ENCODE data around the gene ABCA13.

Gene ABCA13

GRCh38 chr7:48301201-48301600, 129.9 kb downstream of the ABCA13 start:
- H4K20me1 ChIP-seq (ENCODE audit: insufficient read depth), result no peaks in the 10 kb centered on the region
- H3K36me3 ChIP-seq (ENCODE audit: insufficient read depth), result no peaks in the 10 kb centered on the region
- H3K27ac ChIP-seq, result no peak overlapping the region
- H3K9ac ChIP-seq, result no peak overlapping the region
- no peak for TF ChIP-seq CTCF (conservative IDR thresholded peaks at IDR 0.05; ENCODE audit: low read depth, low read length)
- H3K4me2 ChIP-seq, result no peak overlapping the region
- no peaks in the 10 kb centered on the region for H3K79me2 ChIP-seq (ENCODE audit: insufficient read depth, low read depth)
- H3K4me1 ChIP-seq (ENCODE audit: low read depth, poor library complexity, severe bottlenecking), result peaks cover 7% of the 10 kb centered on the region
- H2AFZ ChIP-seq (ENCODE audit: low read depth), result no peak overlapping the region
- no peak overlapping the region for H3K4me3 ChIP-seq (IDR thresholded peaks at IDR 0.05; ENCODE audit: insufficient read depth, low read depth, low read length)
- no peaks in the 10 kb centered on the region for H3K27me3 ChIP-seq (ENCODE audit: insufficient read depth, low read depth)

- Histone ChIP-seq H3K79me2 (ENCODE audit: insufficient read depth, low read depth) (no peaks in the 10 kb centered on the region), H3K9ac (no peak overlapping the region), H2AFZ (ENCODE audit: low read depth) (no peak overlapping the region), H3K4me3 (IDR thresholded peaks at IDR 0.05; ENCODE audit: insufficient read depth, low read depth, low read length) (no peak overlapping the region), H3K36me3 (ENCODE audit: insufficient read depth) (no peaks in the 10 kb centered on the region), H3K27ac (no peak overlapping the region), H3K4me2 (no peak overlapping the region), H4K20me1 (ENCODE audit: insufficient read depth) (no peaks in the 10 kb centered on the region), H3K4me1 (ENCODE audit: low read depth, poor library complexity, severe bottlenecking) (no peaks in the 10 kb centered on the region), H3K27me3 (ENCODE audit: insufficient read depth, low read depth) (no peaks in the 10 kb centered on the region)
- no peak for TF ChIP-seq CTCF (conservative IDR thresholded peaks at IDR 0.05; ENCODE audit: low read depth, low read length)
Observed at GRCh38 chr7:48304641-48305040, 133.4 kb downstream of the ABCA13 start.

GRCh38 chr7:48305661-48306060, 134.4 kb downstream of the ABCA13 start:
- Histone ChIP-seq H3K4me1 (ENCODE audit: low read depth, poor library complexity, severe bottlenecking) (no peaks in the 10 kb centered on the region), H3K36me3 (ENCODE audit: insufficient read depth) (no peaks in the 10 kb centered on the region), H2AFZ (ENCODE audit: low read depth) (no peak overlapping the region), H3K4me2 (no peak overlapping the region), H4K20me1 (ENCODE audit: insufficient read depth) (no peaks in the 10 kb centered on the region), H3K27ac (no peak overlapping the region), H3K9ac (no peak overlapping the region), H3K79me2 (ENCODE audit: insufficient read depth, low read depth) (no peaks in the 10 kb centered on the region), H3K4me3 (IDR thresholded peaks at IDR 0.05; ENCODE audit: insufficient read depth, low read depth, low read length) (no peak overlapping the region), H3K27me3 (ENCODE audit: insufficient read depth, low read depth) (no peaks in the 10 kb centered on the region)
- no peak for TF ChIP-seq CTCF (conservative IDR thresholded peaks at IDR 0.05; ENCODE audit: low read depth, low read length)

GRCh38 chr7:48307041-48307714, 135.9 kb downstream of the ABCA13 start:
- Histone ChIP-seq H3K9ac (no peak overlapping the region), H3K4me2 (no peak overlapping the region), H3K27me3 (ENCODE audit: insufficient read depth, low read depth) (no peaks in the 10 kb centered on the region), H3K4me1 (ENCODE audit: low read depth, poor library complexity, severe bottlenecking) (no peaks in the 10 kb centered on the region), H2AFZ (ENCODE audit: low read depth) (no peak overlapping the region), H4K20me1 (ENCODE audit: insufficient read depth) (no peaks in the 10 kb centered on the region), H3K79me2 (ENCODE audit: insufficient read depth, low read depth) (no peaks in the 10 kb centered on the region), H3K36me3 (ENCODE audit: insufficient read depth) (no peaks in the 10 kb centered on the region), H3K4me3 (IDR thresholded peaks at IDR 0.05; ENCODE audit: insufficient read depth, low read depth, low read length) (no peak overlapping the region), H3K27ac (no peak overlapping the region)
- no peak for TF ChIP-seq CTCF (conservative IDR thresholded peaks at IDR 0.05; ENCODE audit: low read depth, low read length)
